Endothelial cell of umbilical vein (primary cell): Measurements from ENCODE around the gene DDX10.

Experiments
- CTCF ChIP-seq, 2 donors: IDR thresholded peaks; 1 replicate in 1 of 2; 2 replicates in 1 of 2; pipeline ENCODE4 v1.5.1; 2011; ENCODE audit warnings: low read length in 2 of 2, mild to moderate bottlenecking in 2 of 2, moderate library complexity in 2 of 2, control low read depth in 1 of 2, inconsistent platforms in 1 of 2, low read depth in 1 of 2; ENCODE audit not compliant: insufficient read depth in 1 of 2; ENCODE audit errors: extremely low read depth in 1 of 2
- EZH2 ChIP-seq: IDR thresholded peaks from 2 replicates; pipeline ENCODE4 v1.6.1; 2012; ENCODE audit warnings: borderline replicate concordance, low read depth, mild to moderate bottlenecking, moderate library complexity, low read length, inconsistent platforms; ENCODE audit not compliant: severe bottlenecking
- FOS ChIP-seq: IDR thresholded peaks from 2 replicates; pipeline ENCODE4 v1.6.1; 2011; ENCODE audit warnings: mild to moderate bottlenecking, low read length, moderate library complexity, borderline replicate concordance; ENCODE audit not compliant: insufficient read depth
- GATA2 ChIP-seq: IDR thresholded peaks from 2 replicates; pipeline ENCODE4 v1.7.0; 2011; ENCODE audit warnings: low read depth, mild to moderate bottlenecking, moderate library complexity, mixed read lengths, low read length; ENCODE audit not compliant: insufficient read length, insufficient read depth
- JUN ChIP-seq: IDR thresholded peaks from 2 replicates; pipeline ENCODE4 v1.6.1; 2011; ENCODE audit warnings: borderline replicate concordance, low read depth; ENCODE audit not compliant: insufficient read length, insufficient read depth
- MAX ChIP-seq: IDR thresholded peaks from 2 replicates; pipeline ENCODE4 v1.6.1; 2011; ENCODE audit not compliant: insufficient read depth, insufficient read length
- MYC ChIP-seq: IDR thresholded peaks from one replicate; pipeline ENCODE4 v1.6.1; 2011; ENCODE audit warnings: mild to moderate bottlenecking, low read depth, low read length
- POLR2A ChIP-seq: IDR thresholded peaks from 2 replicates; pipeline ENCODE4 v1.6.1; 2012; ENCODE audit warnings: low read depth, mild to moderate bottlenecking, control low read depth, low read length
- POLR2AphosphoS5 ChIP-seq: IDR thresholded peaks from 2 replicates; pipeline ENCODE4 v1.6.1; 2012; ENCODE audit warnings: low read depth, mild to moderate bottlenecking, control low read depth, low read length, moderate library complexity; ENCODE audit not compliant: insufficient read depth

GRCh38 chr11:108877178-108877577, 212.3 kb downstream of the DDX10 start:
- no peak for TF ChIP-seq POLR2A
- no peak for TF ChIP-seq CTCF (IDR thresholded peaks at IDR 0.05; ENCODE audit: extremely low read depth in 1 of 2, insufficient read depth in 1 of 2, low read depth in 1 of 2, low read length in 2 of 2)
- no peak for TF ChIP-seq JUN
- no peak for TF ChIP-seq FOS
- no peak for TF ChIP-seq EZH2
- no peak for TF ChIP-seq MAX
- TF ChIP-seq POLR2AphosphoS5, result no peak
- no peak for TF ChIP-seq GATA2
- no peak for TF ChIP-seq MYC
